ENCODE results near the gene LEFTY2. TPM values are rescaled to one million over a fixed set of nuclear protein-coding genes. Genes with fewer than 3 reads are reported as not detected.

LEFTY2 gene
- total RNA-seq, 1 experiment from 2014 or later = not detected

DNA sequence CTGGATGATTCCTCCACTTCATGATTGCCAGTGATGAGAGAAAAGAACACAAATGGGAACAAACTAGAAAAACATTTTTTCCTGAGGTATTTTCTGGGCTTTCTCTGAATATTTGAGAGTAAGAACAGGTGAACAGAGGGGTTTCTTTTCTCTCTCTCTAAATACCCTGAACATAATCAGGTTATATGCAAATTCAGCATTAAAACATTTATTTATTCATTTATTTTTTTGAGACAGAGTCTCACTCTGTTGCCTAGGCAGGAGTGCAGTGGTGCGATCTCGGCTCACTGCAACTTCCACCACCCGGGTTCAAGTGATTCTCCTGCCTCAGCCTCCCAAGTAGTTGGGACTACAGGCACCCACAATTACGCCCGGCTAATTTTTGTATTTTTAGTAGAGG, 5.8 kb upstream of the LEFTY2 start:
- Histone ChIP-seq H3K79me2 (ENCODE audit: low read length) (no peaks in the 10 kb centered on the region), H3K9ac (ENCODE audit: low read length) (no peak overlapping the region), H3F3A (ENCODE audit: low read length, unreplicated experiment) (no peaks in the 10 kb centered on the region), H3K27me3 (ENCODE audit: low read length) (peaks cover 6% of the 10 kb centered on the region; the same call in 1 of the 2 replicates), H3K36me3 (ENCODE audit: low read depth, low read length) (no peaks in the 10 kb centered on the region), H3K9me2 (replicated peaks; ENCODE audit: low read length) (no peaks in the 10 kb centered on the region), H2AFZ (ENCODE audit: low read length) (no peak overlapping the region), H3K4me1 (ENCODE audit: insufficient read depth, low read length) (no peaks in the 10 kb centered on the region), H4K20me1 (ENCODE audit: low read length) (no peaks in the 10 kb centered on the region), H3K27ac (ENCODE audit: low read length) (no peak overlapping the region), H3K4me3 (ENCODE audit: low read length) (no peak overlapping the region), H3K4me2 (ENCODE audit: low read length) (no peak overlapping the region), H3K9me3 (ENCODE audit: low read length) (no peaks in the 10 kb centered on the region)
- CTCF ChIA-PET = interaction anchor here (0.5 kb wide), 1 partner anchor 136 kb away, joined by 3 read pairs; no protein-coding TSS in a partner anchor
- no peak for ATAC-seq
- intact Hi-C loops (cut with micrococcal nuclease) = no loop called here
- TF ChIP-seq, protein P1, sequence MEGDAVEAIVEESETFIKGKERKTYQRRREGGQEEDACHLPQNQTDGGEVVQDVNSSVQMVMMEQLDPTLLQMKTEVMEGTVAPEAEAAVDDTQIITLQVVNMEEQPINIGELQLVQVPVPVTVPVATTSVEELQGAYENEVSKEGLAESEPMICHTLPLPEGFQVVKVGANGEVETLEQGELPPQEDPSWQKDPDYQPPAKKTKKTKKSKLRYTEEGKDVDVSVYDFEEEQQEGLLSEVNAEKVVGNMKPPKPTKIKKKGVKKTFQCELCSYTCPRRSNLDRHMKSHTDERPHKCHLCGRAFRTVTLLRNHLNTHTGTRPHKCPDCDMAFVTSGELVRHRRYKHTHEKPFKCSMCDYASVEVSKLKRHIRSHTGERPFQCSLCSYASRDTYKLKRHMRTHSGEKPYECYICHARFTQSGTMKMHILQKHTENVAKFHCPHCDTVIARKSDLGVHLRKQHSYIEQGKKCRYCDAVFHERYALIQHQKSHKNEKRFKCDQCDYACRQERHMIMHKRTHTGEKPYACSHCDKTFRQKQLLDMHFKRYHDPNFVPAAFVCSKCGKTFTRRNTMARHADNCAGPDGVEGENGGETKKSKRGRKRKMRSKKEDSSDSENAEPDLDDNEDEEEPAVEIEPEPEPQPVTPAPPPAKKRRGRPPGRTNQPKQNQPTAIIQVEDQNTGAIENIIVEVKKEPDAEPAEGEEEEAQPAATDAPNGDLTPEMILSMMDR (conservative IDR thresholded peaks at IDR 0.05; ENCODE audit: low read depth, low read length) = no peak
- TF ChIP-seq EZH2phosphoT487 (IDR thresholded peaks at IDR 0.05; ENCODE audit: borderline replicate concordance, low read length) (no peak), EZH2 (IDR thresholded peaks at IDR 0.05; ENCODE audit: low read length, unreplicated experiment) (no peak)
- no peak for DNase-seq
- no TSS peak for BruUV-seq (replicated peaks)
- POLR2A ChIA-PET (ENCODE audit: unreplicated experiment) = no interaction called here

DNA sequence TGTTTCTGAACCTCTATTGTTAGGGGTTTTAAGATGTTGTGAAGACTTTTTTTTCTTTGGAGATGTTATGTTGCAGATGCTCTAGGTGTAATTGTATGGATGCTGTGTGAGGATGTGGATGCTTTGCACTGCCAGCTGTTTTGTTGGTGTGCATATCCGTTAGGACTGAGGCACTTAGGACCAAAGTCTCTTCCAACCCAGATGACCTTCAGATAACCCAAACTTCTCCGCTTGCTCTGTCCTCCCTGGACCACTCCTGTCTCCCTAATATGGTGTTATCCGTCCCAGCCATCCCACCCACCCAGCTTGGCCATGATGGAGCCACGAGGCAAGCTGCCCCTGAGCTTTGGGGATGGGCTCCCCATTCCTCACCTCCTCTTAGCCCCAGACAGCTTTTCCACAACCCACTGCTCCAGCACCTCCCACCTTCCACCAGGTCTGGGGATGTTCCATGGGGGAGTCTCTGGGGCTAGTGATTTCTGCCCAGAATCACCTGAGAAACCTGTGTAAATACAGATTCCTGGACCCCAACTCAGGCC, 5.1 kb upstream of the LEFTY2 start:
- H3K4me3 ChIP-seq (ENCODE audit: low read length) = no peak overlapping the region
- H3K9me2 ChIP-seq (replicated peaks; ENCODE audit: low read length) = no peaks in the 10 kb centered on the region
- no peaks in the 10 kb centered on the region for H4K20me1 ChIP-seq (ENCODE audit: low read length)
- no peak overlapping the region for H2AFZ ChIP-seq (ENCODE audit: low read length)
- H3K36me3 ChIP-seq (ENCODE audit: low read depth, low read length) = no peaks in the 10 kb centered on the region
- no peak overlapping the region for H3K4me2 ChIP-seq (ENCODE audit: low read length)
- no peak overlapping the region for H3K27ac ChIP-seq (ENCODE audit: low read length)
- no peak for DNase-seq
- no peaks in the 10 kb centered on the region for H3F3A ChIP-seq (ENCODE audit: low read length, unreplicated experiment)
- CTCF ChIA-PET = no interaction called here
- intact Hi-C loops (cut with micrococcal nuclease) = no loop called here
- no peak for ATAC-seq
- POLR2A ChIA-PET (ENCODE audit: unreplicated experiment) = no interaction called here
- TF ChIP-seq EZH2phosphoT487 (IDR thresholded peaks at IDR 0.05; ENCODE audit: borderline replicate concordance, low read length) = no peak
- TF ChIP-seq, protein P1 (conservative IDR thresholded peaks at IDR 0.05; ENCODE audit: low read depth, low read length) = no peak
- TF ChIP-seq EZH2 (IDR thresholded peaks at IDR 0.05; ENCODE audit: low read length, unreplicated experiment) = no peak
- BruUV-seq (replicated peaks) = no TSS peak
- H3K27me3 ChIP-seq (ENCODE audit: low read length) = peaks cover 6% of the 10 kb centered on the region; the same call in 1 of the 2 replicates
- no peaks in the 10 kb centered on the region for H3K4me1 ChIP-seq (ENCODE audit: insufficient read depth, low read length)
- H3K9ac ChIP-seq (ENCODE audit: low read length) = no peak overlapping the region
- no peaks in the 10 kb centered on the region for H3K9me3 ChIP-seq (ENCODE audit: low read length)
- no peaks in the 10 kb centered on the region for H3K79me2 ChIP-seq (ENCODE audit: low read length)

DNA sequence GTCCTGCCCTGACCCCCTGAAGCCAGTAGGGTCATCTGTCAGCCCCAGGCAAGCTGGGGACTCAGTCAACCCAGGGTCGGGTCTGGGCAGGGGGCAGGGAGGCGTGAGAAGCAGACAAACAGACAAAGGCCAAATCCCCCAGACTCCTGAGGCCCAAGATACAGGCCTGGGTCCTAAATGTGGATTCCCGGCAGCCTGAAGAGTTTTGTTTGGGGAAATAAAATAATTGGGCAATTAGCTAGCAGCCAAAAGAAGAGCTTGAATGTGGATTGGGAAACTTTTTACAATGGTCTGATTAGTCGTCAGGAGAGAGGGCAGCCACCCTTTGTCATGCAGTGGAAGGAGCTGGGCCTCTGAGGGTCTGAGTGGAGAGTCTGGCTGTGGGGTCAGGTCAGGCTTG, 4.5 kb upstream of the LEFTY2 start:
- H3K4me2 ChIP-seq (ENCODE audit: low read length) = no peak overlapping the region
- H3K9ac ChIP-seq (ENCODE audit: low read length) = no peak overlapping the region
- no peaks in the 10 kb centered on the region for H3F3A ChIP-seq (ENCODE audit: low read length, unreplicated experiment)
- TF ChIP-seq, protein P1 (conservative IDR thresholded peaks at IDR 0.05; ENCODE audit: low read depth, low read length) = no peak
- TF ChIP-seq EZH2phosphoT487 (IDR thresholded peaks at IDR 0.05; ENCODE audit: borderline replicate concordance, low read length) = no peak
- TF ChIP-seq EZH2 (IDR thresholded peaks at IDR 0.05; ENCODE audit: low read length, unreplicated experiment) = no peak
- no peak overlapping the region for H3K27ac ChIP-seq (ENCODE audit: low read length)
- H3K36me3 ChIP-seq (ENCODE audit: low read depth, low read length) = no peaks in the 10 kb centered on the region
- H3K9me3 ChIP-seq (ENCODE audit: low read length) = no peaks in the 10 kb centered on the region
- no peaks in the 10 kb centered on the region for H3K4me1 ChIP-seq (ENCODE audit: insufficient read depth, low read length)
- no peaks in the 10 kb centered on the region for H4K20me1 ChIP-seq (ENCODE audit: low read length)
- POLR2A ChIA-PET (ENCODE audit: unreplicated experiment) = interaction anchor here (0.6 kb wide), 1 partner anchor 22 kb away, joined by 5 read pairs; the partner anchor contains the start of gene PYCR2
- no peak for ATAC-seq
- CTCF ChIA-PET = interaction anchor here (0.6 kb wide), 1 partner anchor 42 kb away, joined by 5 read pairs; no protein-coding TSS in a partner anchor
- H3K9me2 ChIP-seq (replicated peaks; ENCODE audit: low read length) = no peaks in the 10 kb centered on the region
- peaks cover 6% of the 10 kb centered on the region; the same call in 1 of the 2 replicates for H3K27me3 ChIP-seq (ENCODE audit: low read length)
- intact Hi-C loops (cut with micrococcal nuclease) = no loop called here
- H3K79me2 ChIP-seq (ENCODE audit: low read length) = no peaks in the 10 kb centered on the region
- H3K4me3 ChIP-seq (ENCODE audit: low read length) = no peak overlapping the region
- no peak overlapping the region for H2AFZ ChIP-seq (ENCODE audit: low read length)
- BruUV-seq (replicated peaks) = no TSS peak
- no peak for DNase-seq

All from PC-3 (cell line).